ENCODE data around the gene CXorf66. TPM values are rescaled to one million over a fixed set of nuclear protein-coding genes. Genes with fewer than 3 reads are reported as not detected.

Gene CXorf66
- total RNA-seq, 3 donors from 2014 or later: not detected

DNA sequence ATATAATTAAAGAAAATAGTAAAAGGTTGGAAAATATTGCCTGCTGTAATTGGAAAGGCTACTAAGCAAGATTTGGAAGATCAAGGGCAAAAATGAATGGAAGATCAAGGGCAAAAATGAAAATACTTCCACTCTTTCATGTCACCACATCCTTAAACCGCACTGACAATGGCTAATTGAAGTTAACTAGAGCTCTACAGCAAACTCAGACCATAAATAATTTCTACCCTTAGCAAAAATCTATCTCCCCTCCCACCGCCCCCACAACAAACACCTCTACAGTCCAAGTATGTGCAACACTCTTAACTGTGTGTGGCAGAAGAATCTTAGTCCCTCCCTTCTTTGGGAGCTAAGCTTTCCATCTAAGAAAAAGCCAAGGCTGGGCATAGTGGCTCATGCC is 59.6 kb downstream of the CXorf66 start:
- DNase-seq (no peak), ATAC-seq (no peak)
- no peak for TF ChIP-seq CTCF (IDR thresholded peaks at IDR 0.05)
- peaks cover 3% of the 10 kb centered on the region for H3K4me1 ChIP-seq (ENCODE audit: low read depth)
- intact Hi-C loops (cut with DNase I, micrococcal nuclease): no loop called here
- H3K36me3 ChIP-seq (ENCODE audit: low read depth): no peaks in the 10 kb centered on the region
- no peaks in the 10 kb centered on the region for H3K9me3 ChIP-seq
- H3K4me3 ChIP-seq: no peak overlapping the region

Small RNA genes lying within 50 kb of the gene (microRNA-seq; reads per million reads assigned to microRNA genes)
- 139 reads per million, percentile 64 among the genes with 10 or more reads in this experiment for gene MIR505

Other genes starting within 250 kb of the CXorf66 start
- 10 to 100 TPM; 10.8 to 17.0 (median 13.1) TPM for gene ATP11C, start 32.5 kb downstream of the CXorf66 start, total RNA-seq

Measured in mucosa of descending colon (tissue), 3 donors.